Pancreas (tissue), 10 donors: ENCODE data around the gene CRABP1. TPM values are rescaled to one million over a fixed set of nuclear protein-coding genes. Genes with fewer than 3 reads are reported as not detected.

ENCODE experiments used
- ATAC-seq, 4 donors: fragments of 200-7000 bp; cut with Tn5 transposase; one replicate each; pipeline versions ENCODE4 v1.8.0 to v1.9.1; 2020; ENCODE audit warnings: mild to moderate bottlenecking in 4 of 4, moderate library complexity in 4 of 4
- DNase-seq, 6 donors: peaks; one replicate each; pipeline ENCODE4 v3.0.0-alpha.2; 2020
- FAIRE-seq: peaks from 2 replicates; lab custom pipeline; 2012; peaks lifted over from hg19 to GRCh38; lab: Jason Lieb, UNC
- H3K27ac ChIP-seq, 4 donors: fragments of 200-600 bp; sonication (generic); 1 replicate in 3 of 4; 2 replicates in 1 of 4; pipeline versions ENCODE4 v1.5.0 to v1.8.0; 2020
- H3K27me3 ChIP-seq, 4 donors: fragments of 200-600 bp; one replicate each; pipeline ENCODE4 v1.8.0; 2021
- H3K36me3 ChIP-seq, 3 donors: fragments of 200-600 bp; sonication (generic) in 1 of 3; one replicate each; pipeline versions ENCODE4 v1.5.0 to v1.8.0; 2020 to 2021
- H3K4me1 ChIP-seq, 3 donors: fragments of 200-600 bp; one replicate each; pipeline ENCODE4 v1.8.0; 2021
- H3K4me3 ChIP-seq, 4 donors: fragments of 200-600 bp; sonication (generic) in 2 of 4; one replicate each; pipeline versions ENCODE4 v1.5.0 to v1.8.0; 2020 to 2021
- H3K9me3 ChIP-seq, 4 donors: fragments of 200-600 bp; one replicate each; pipeline ENCODE4 v1.8.0; 2021
- WGBS, 2 donors: extraction: QIAGEN DNeasy Blood & Tissue Kit; methylation state at CpG; one replicate each; pipeline ENCODE4 v1.1.7; 2013; 5-methylcytosine and 5-hydroxymethylcytosine counted together
- intact Hi-C, 3 donors: fragments of 100-400 bp; cut with DNase I; formaldehyde crosslinking; loops; one replicate each; pipeline versions ENCODE4 v1.11.1 to v1.14.2; 2022
- polyA plus RNA-seq, 2 donors: library from polyadenylated mRNA; stranded (reverse); fragments of 200-250 nt; gene quantifications; one replicate each; pipeline ENCODE4 v1.2.3, GENCODE V29; 2013
- total RNA-seq, 6 donors: library from RNA; stranded (reverse); fragmentation: NEBNext Ultra II Directional in 4 of 6; extraction: Animal tissue kit (Norgen Biotek cat#: 25700) in 4 of 6; gene quantifications; one replicate each; pipeline versions ENCODE4 v1.2.1 to v1.2.4, GENCODE V29; 2021 to 2023
- TF ChIP-seq, protein P1 (sequence below), 4 donors: fragments of 200-600 bp; sonication (generic) in 3 of 4; IDR thresholded peaks; one replicate each; pipeline versions ENCODE4 v1.5.0 to v1.8.0; 2021; ENCODE audit warnings: antibody characterized with exemption in 4 of 4
- donor health status: healthy with polysubstance abuse.
- donor health status: DM: no; HTN: no; CAD: no; lungs with moderate emphysema.
- donor health status: DM: no; HTN: no; CAD: no.
- donor health status: control.
- donor health status: control.
- donor health status: Bipolar disorder and iron deficiency.
- donor health status: DM: yes; HTN: yes; CAD: no.
- donor health status: DM: no; HTN: no; CAD: no.
- donor health status: DM: no; HTN: no; CAD: no.
- donor health status: DM: yes; HTN: yes; CAD: no.

The CRABP1 gene
- total and polyA plus RNA-seq, 8 donors, result 0.20 to 11.8 (median 0.37) TPM; not detected in 3

GRCh38 chr15:78362716-78363380, 22.7 kb downstream of the CRABP1 start:
- H3K9me3 ChIP-seq, result no peaks in the 10 kb centered on the region
- intact Hi-C loops, result no loop called here
- no peak for ATAC-seq
- no peak overlapping the region for H3K4me3 ChIP-seq
- DNase-seq, result no peak
- H3K4me1 ChIP-seq, result no peaks in the 10 kb centered on the region
- FAIRE-seq, result no peak
- TF ChIP-seq, protein P1, sequence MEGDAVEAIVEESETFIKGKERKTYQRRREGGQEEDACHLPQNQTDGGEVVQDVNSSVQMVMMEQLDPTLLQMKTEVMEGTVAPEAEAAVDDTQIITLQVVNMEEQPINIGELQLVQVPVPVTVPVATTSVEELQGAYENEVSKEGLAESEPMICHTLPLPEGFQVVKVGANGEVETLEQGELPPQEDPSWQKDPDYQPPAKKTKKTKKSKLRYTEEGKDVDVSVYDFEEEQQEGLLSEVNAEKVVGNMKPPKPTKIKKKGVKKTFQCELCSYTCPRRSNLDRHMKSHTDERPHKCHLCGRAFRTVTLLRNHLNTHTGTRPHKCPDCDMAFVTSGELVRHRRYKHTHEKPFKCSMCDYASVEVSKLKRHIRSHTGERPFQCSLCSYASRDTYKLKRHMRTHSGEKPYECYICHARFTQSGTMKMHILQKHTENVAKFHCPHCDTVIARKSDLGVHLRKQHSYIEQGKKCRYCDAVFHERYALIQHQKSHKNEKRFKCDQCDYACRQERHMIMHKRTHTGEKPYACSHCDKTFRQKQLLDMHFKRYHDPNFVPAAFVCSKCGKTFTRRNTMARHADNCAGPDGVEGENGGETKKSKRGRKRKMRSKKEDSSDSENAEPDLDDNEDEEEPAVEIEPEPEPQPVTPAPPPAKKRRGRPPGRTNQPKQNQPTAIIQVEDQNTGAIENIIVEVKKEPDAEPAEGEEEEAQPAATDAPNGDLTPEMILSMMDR (IDR thresholded peaks at IDR 0.05), result no peak
- H3K27me3 ChIP-seq, result no peaks in the 10 kb centered on the region
- no peaks in the 10 kb centered on the region for H3K36me3 ChIP-seq
- H3K27ac ChIP-seq, result no peak overlapping the region
- 66 to 76% methylated on average over 8 of the region's 8 CpGs for WGBS, 2 donors

DNA sequence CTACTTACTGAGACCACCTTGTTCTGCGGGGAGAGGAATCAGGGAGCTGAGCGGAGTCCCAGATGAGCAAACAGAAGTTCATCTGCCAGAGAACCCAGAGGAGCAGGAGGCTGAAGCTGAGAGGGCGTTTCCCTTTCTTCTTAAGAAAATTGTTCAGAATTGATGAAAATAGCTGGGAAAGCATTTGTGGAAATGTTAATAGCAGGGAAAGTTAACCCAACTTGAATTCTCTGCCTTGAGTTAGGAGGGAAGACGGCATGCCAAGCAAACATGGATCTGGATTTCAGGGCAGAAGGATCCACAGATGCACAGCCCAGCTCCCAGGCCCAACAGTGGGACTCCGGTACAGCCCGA, 23.2 kb downstream of the CRABP1 start:
- ATAC-seq (no peak), DNase-seq (no peak), FAIRE-seq (no peak)
- 83 to 89% methylated on average over 6 of the region's 6 CpGs for WGBS, 2 donors
- H3K27ac ChIP-seq, result no peak overlapping the region
- H3K36me3 ChIP-seq, result no peaks in the 10 kb centered on the region
- TF ChIP-seq, protein P1 (IDR thresholded peaks at IDR 0.05), result no peak
- H3K9me3 ChIP-seq, result no peaks in the 10 kb centered on the region
- no peaks in the 10 kb centered on the region for H3K4me1 ChIP-seq
- no peaks in the 10 kb centered on the region for H3K27me3 ChIP-seq
- H3K4me3 ChIP-seq, result no peak overlapping the region
- intact Hi-C loops, result no loop called here

DNA sequence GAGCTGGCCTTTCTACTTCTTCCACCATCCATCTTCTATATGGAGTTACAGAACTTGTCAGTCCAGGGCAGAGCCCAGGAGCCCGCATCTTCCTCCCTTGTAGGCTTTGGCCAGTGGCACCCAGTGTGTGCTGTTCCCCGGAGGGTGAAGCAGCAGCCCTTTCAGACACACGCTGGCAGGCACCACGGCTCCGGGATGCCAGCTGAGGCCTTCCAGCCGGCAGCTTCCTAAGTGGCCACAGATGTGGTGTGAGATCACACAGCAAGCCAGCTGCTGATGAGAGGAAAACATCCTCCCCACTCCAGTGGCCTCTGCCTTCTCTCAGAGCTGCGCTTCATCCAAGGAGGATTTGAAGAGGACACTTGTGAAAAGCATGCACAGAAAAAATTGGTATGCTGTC, 24.1 kb downstream of the CRABP1 start:
- no peak for FAIRE-seq
- ATAC-seq, result no peak
- intact Hi-C loops, result no loop called here

DNA sequence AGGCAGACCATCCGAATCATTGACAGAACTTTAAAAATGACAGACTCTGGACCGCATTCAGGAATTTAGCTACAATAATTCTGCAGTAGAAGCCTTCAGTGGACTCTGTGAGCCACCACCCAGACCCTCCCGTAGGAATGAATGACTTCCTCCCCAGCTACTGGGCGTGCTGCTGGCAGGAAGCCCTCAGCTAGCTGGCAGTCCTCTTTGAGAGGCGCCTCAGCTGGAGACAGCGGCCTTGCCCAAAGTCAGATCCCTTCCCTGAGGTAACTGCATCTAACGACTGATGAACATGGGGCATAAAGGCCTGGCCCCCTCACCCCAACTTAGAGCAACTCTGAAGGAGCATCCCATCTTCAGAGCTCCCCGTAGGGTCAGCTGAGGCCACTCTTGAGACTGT, 25.8 kb downstream of the CRABP1 start:
- no peak overlapping the region for H3K4me3 ChIP-seq
- H3K36me3 ChIP-seq, result no peaks in the 10 kb centered on the region
- no peak overlapping the region for H3K27ac ChIP-seq
- 45 to 48% methylated on average over 8 of the region's 8 CpGs for WGBS, 2 donors
- ATAC-seq (peak in 2 of 4 donors; percentile 30 to 63), DNase-seq (peak in 1 of 6 donors; percentile 38), FAIRE-seq (no peak)
- no peaks in the 10 kb centered on the region for H3K4me1 ChIP-seq
- no peaks in the 10 kb centered on the region for H3K27me3 ChIP-seq
- intact Hi-C loops, result no loop called here
- TF ChIP-seq, protein P1 (IDR thresholded peaks at IDR 0.05), result no peak
- H3K9me3 ChIP-seq, result no peaks in the 10 kb centered on the region

More for the DNA sequence above, 24.1 kb downstream of the CRABP1 start:
- Histone ChIP-seq H3K27me3 (no peaks in the 10 kb centered on the region), H3K36me3 (no peaks in the 10 kb centered on the region), H3K27ac (no peak overlapping the region), H3K4me1 (no peaks in the 10 kb centered on the region), H3K9me3 (no peaks in the 10 kb centered on the region), H3K4me3 (no peak overlapping the region)
- no peak for DNase-seq
- TF ChIP-seq, protein P1 (IDR thresholded peaks at IDR 0.05), result no peak
- 73 to 76% methylated on average over 7 of the region's 7 CpGs for WGBS, 2 donors

GRCh38 chr15:78366342-78366741, 26.2 kb downstream of the CRABP1 start:
- ATAC-seq (no peak), DNase-seq (no peak), FAIRE-seq (no peak)
- H3K4me1 ChIP-seq, result no peaks in the 10 kb centered on the region
- no peak overlapping the region for H3K27ac ChIP-seq
- no peak overlapping the region for H3K4me3 ChIP-seq
- TF ChIP-seq, protein P1 (IDR thresholded peaks at IDR 0.05), result no peak
- no peaks in the 10 kb centered on the region for H3K27me3 ChIP-seq
- no peaks in the 10 kb centered on the region for H3K9me3 ChIP-seq
- no peaks in the 10 kb centered on the region for H3K36me3 ChIP-seq
- WGBS, 2 donors, result 77 to 79% methylated on average over 5 of the region's 5 CpGs
- intact Hi-C loops, result no loop called here
